ENCODE measurements around the gene PIWIL1. TPM values are rescaled to one million over a fixed set of nuclear protein-coding genes. Genes with fewer than 3 reads are reported as not detected.

PIWIL1 gene
- total and polyA plus RNA-seq, 2 donors (not counting 3 experiments of a cell fraction or from before 2014, with no cell fraction given) = not detected

DNA sequence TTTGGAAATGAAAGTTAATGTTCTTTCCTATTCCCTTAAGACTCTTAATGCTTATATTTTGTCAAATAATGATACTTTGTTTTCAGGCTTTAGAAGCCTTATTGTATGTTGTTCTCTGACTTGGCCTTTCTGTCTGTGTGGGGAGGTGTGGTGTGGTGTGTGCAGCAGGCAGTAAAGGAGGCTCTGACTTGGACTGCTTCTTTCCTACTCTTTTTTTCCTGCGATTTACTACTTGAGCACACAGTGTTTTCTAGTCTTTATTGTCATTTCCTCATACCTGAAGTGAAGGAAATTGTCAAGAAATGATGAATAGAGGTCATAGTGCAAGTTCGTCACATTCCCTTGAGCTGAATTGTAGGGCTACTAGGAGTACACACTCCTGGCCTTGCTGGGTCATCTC lies 26.9 kb downstream of the PIWIL1 start:
- H3K9me1 ChIP-seq (replicated peaks; ENCODE audit: control insufficient read depth, extremely low read depth, insufficient read depth, low read length) = no peaks in the 10 kb centered on the region
- H3K27ac ChIP-seq (ENCODE audit: insufficient read depth, low read depth, low read length) = no peak overlapping the region
- dilution Hi-C loops (cut with MboI; ENCODE audit: extremely low pct_ligation_motif_present, low sequenced_read_pairs) = no loop called here
- no peak overlapping the region for H3K4me3 ChIP-seq (replicated peaks in 1 of 3; ENCODE audit: insufficient read depth in 1 of 3, low read depth in 1 of 3, low read length in 3 of 3)
- no peak overlapping the region for H2AFZ ChIP-seq (ENCODE audit: low read depth, low read length)
- no peaks in the 10 kb centered on the region for H4K20me1 ChIP-seq (replicated peaks; ENCODE audit: control insufficient read depth, extremely low read depth, insufficient read depth, low read length)
- intact Hi-C loops (cut with micrococcal nuclease) = no loop called here
- TF ChIP-seq JUN (IDR thresholded peaks at IDR 0.05; ENCODE audit: borderline replicate concordance, insufficient read depth, insufficient read length, low read depth) = no peak
- TF ChIP-seq MYC (IDR thresholded peaks at IDR 0.05; ENCODE audit: low read depth, low read length) = no peak
- TF ChIP-seq EZH2 (IDR thresholded peaks at IDR 0.05; ENCODE audit: borderline replicate concordance, low read depth, low read length, severe bottlenecking) = no peak
- TF ChIP-seq, protein P1, sequence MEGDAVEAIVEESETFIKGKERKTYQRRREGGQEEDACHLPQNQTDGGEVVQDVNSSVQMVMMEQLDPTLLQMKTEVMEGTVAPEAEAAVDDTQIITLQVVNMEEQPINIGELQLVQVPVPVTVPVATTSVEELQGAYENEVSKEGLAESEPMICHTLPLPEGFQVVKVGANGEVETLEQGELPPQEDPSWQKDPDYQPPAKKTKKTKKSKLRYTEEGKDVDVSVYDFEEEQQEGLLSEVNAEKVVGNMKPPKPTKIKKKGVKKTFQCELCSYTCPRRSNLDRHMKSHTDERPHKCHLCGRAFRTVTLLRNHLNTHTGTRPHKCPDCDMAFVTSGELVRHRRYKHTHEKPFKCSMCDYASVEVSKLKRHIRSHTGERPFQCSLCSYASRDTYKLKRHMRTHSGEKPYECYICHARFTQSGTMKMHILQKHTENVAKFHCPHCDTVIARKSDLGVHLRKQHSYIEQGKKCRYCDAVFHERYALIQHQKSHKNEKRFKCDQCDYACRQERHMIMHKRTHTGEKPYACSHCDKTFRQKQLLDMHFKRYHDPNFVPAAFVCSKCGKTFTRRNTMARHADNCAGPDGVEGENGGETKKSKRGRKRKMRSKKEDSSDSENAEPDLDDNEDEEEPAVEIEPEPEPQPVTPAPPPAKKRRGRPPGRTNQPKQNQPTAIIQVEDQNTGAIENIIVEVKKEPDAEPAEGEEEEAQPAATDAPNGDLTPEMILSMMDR (IDR thresholded peaks at IDR 0.05; ENCODE audit: extremely low read depth in 1 of 2, insufficient read depth in 1 of 2, low read depth in 1 of 2, low read length in 2 of 2) = no peak
- no peak for TF ChIP-seq FOS (IDR thresholded peaks at IDR 0.05; ENCODE audit: borderline replicate concordance, insufficient read depth, low read length)
- TF ChIP-seq GATA2 (IDR thresholded peaks at IDR 0.05; ENCODE audit: insufficient read depth, insufficient read length, low read depth, low read length) = no peak
- no peak for TF ChIP-seq POLR2A (IDR thresholded peaks at IDR 0.05; ENCODE audit: low read depth, low read length)
- TF ChIP-seq, protein P2, sequence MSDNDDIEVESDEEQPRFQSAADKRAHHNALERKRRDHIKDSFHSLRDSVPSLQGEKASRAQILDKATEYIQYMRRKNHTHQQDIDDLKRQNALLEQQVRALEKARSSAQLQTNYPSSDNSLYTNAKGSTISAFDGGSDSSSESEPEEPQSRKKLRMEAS (IDR thresholded peaks at IDR 0.05; ENCODE audit: insufficient read depth, insufficient read length) = no peak
- no peak overlapping the region for H3K9ac ChIP-seq (replicated peaks; ENCODE audit: extremely low read depth, insufficient read depth, low read length)
- H3K36me3 ChIP-seq (ENCODE audit: control insufficient read depth in 2 of 2, extremely low read depth in 1 of 2, insufficient read depth in 2 of 2, low read length in 2 of 2) = no peaks in the 10 kb centered on the region
- peaks cover 1% of the 10 kb centered on the region for H3K9me3 ChIP-seq (replicated peaks; ENCODE audit: control insufficient read depth, insufficient read depth, low read length)
- no peaks in the 10 kb centered on the region for H3K79me2 ChIP-seq (ENCODE audit: control insufficient read depth, insufficient read depth, low read length)
- no peaks in the 10 kb centered on the region for H3K27me3 ChIP-seq (ENCODE audit: control insufficient read depth in 2 of 2, insufficient read depth in 2 of 2, low read length in 2 of 2)
- ChIA-PET CTCF (no interaction called here), POLR2A (no interaction called here)
- FAIRE-seq (no peak), DNase-seq (ENCODE audit: low read depth, low spot score) (no peak)
- no peak overlapping the region for H3K4me2 ChIP-seq (ENCODE audit: insufficient read depth, low read length)
- no TSS peak for BruUV-seq (replicated peaks)
- no peaks in the 10 kb centered on the region for H3K4me1 ChIP-seq (ENCODE audit: control insufficient read depth, extremely low read depth, insufficient read depth, low read length)

Data from endothelial cell of umbilical vein (primary cell).